Measurements from ENCODE around the gene AAMP.

AAMP gene

DNA sequence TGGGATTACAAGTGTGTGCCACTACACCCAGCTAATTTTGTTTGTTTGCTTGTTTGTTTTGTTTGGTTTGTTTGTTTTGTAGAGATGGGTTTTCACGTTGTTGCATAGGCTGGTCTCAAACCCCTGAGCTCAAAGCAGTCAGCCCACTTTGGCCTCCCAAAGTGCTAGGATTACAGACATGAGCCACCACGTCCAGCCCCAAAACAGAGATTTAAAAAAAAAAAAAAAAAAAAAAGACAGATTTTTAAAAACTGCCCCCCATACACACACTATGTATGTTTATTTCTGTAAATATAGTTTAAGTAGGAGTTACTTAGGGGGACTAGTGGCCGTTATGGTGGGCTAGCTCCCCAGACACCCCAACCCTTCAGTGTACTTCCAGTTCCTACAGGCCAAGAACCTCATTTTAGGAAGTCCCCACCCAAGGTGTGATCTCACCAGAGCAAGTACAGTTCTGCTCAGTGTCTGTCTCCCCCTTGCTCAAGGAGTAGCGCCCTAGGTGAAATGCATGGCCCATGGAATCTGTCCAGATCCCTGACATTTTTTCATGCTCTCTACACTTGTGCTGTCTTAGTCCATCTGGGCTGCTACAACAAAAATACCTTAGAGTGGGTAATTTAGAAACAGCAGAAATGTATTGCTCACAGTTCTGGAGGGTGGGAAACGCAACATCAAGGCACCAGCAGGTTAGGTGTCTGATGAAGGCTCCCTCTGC, 23.9 kb upstream of the AAMP start:
- DNase-seq: no peak

DNA sequence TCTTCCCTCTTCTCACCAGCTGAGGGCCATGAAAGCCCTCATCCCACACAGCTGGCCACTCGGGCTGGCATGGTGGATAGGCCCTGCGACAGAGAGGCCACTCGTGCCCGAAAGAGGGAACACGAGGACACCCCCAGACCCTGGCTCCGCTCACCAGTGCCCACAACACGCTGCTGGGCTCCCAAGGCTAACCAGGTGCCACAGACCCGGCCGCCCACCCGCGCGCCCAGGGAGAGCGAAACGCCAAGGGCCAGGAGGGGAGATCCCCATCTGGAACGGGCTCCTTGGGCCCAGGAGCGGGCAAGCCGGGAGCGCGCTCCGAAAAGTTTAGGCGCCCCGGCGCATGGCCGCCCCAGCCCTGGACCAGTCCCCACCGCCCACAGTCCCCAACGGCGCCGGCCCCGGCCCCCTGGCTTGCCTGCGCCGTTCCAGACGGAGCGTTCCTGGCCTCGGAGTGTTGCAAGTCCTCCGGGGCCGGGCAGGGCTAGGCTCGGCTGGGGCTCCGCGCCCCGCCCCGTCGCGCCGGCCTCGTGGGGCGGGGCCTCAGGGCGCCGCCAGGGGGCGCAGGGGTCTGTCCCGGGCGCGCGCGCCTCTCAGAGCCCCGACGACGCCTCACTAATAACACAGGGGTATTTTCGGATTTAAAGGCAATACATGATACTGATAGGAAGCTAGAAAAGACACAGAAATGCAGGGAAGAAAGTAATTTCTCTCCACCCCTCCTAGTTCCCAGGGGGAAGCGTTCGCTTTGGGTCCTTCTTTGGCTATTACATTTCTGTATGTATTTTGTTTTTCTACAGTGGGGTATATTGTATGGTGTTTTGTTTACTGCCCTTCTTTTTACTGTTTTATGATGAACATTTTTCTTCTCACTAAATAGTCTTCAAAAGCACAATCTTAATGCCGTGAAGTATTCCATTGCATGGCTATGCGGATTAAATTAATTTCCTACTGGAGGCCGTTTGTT, 22.4 kb upstream of the AAMP start, which contains the start of gene TMBIM1:
TSS of gene TMBIM1 (minus strand) at position 456 of the 967 bp plus-strand sequence. CDS start 10,362 bp downstream, outside the sequence.
- peak; percentile 26 to 90 for DNase-seq

- no peak for DNase-seq
These were observed 21.5 kb upstream of the AAMP start for GRCh38 chr2:218291318-218292047.

DNA sequence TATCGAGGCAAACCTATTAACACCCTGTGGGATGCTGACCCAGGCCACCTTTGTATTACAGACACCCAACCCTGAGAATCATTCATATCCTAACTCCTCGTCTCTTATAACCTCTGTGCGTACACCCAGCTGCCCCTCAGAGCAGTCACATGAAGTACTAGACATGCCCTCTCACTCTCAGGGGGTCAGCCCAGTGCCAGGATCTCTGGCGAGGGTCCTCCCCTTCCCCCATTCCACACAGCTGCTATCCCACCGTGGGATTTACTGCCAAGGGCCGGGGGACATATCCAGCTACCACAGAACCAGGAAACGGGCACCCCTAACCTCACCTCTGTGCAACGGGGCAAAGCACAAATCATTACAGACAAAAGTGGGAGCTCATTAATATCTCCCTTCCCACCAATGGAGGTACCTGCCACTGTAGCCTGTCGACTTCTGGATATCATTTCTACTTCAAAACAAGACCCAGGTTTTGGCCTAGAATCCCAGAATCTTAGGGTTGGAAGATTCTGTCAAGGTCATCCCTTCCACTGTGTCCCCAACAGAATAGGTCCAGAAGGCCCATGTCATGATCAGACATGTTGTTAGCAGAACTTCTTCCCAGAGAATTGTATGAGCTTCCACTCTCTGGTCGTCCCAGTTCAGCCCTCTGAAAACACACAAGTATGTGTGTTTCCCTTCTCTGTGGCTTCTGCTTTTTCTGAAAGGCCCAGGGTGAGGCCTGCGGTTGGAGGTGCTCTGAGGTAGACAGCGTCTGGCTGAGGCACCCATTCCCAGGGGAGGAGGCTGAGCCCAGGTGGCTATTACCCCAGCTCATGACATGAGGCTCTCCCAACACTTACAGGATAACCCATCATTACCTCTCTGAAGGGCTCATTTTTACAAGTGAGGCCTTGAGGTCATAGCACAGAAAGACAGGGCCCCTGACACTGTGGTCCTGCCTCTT, 20.7 kb upstream of the AAMP start:
- peak in 1 of 2 donors; percentile 17 for DNase-seq

DNA sequence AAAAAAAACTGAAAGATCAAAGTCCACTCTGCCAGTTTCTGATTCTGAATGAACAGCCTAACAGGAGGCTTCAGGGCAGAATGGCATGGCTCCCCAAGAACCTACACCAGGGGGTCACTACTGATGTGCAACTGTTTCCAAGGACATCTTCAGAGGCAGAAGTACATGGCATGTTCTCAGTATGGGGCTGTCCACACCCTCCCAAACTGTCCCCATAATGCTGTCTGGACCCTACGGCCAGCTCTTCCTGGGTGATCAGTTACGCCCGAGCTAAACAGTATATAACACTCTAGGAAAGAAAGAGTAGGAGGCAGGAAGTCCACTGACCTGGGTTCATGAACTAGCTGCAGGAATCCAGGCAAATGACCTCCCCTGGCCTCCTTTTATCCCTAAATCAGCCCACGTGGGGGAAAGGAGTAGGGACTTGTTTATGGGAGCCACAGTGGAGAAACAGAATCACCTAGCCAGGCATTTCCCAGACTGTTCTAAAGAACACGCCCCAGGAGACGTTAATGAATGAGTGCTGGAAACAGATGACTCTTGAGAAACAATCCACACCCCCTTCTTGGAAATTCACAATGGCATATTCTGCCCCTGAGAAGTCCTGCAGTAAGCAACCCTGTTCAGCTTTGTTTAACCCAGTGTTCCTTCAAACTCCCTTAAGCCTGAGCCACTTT, 19.8 kb upstream of the AAMP start:
- no peak for DNase-seq

DNA sequence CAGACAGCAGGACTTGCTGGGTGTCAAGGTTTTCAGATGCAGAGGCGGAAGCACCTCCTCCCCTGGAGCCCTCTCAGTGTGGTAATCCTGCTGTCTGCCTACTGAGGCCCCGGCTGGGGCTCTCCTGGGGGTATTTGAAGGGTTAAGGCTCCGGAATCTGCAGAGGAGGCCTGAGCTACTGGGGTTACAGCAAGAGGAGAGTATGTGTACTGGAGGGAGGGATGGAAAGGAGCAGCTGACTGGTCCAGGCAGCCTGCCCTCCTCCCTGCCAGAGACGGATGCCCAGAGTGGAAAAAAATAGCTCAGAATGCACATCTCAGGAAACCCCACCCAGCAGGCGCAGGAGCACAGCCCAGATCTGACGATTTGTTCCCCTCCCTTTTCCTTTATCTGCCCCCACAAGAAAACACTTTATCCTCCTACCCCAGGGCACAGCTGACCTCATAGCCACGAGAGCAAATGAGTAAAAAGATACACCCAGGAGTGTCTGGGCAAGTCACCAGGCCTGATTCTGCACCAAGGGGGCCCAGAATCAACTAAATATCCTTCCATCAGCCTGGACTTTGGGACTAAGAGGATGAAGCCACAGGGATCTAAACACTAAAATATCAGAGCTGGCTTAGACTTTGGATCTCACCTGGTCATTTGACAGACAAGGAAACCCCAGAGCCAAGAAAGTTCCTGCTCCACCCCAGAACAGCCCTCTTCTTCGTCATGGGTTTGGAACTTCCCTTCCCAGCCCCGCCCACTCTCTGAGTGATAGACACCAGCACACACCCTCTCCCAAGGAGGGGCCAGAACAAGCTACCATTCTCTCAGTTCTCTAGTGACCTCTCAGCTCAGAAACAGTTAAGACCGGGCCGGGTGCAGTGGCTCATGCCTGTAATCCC, 16.9 kb upstream of the AAMP start:
- DNase-seq: peak; percentile 74 to 97

- DNase-seq: no peak
These were observed 15.7 kb upstream of the AAMP start for GRCh38 chr2:218285604-218286003.

GRCh38 chr2:218284106-218284811, 14.3 kb upstream of the AAMP start:
- DNase-seq: no peak

GRCh38 chr2:218282173-218282991, 12.4 kb upstream of the AAMP start:
- no peak for DNase-seq

- DNase-seq: no peak
These were observed 11.5 kb upstream of the AAMP start for GRCh38 chr2:218281449-218281848.

DNA sequence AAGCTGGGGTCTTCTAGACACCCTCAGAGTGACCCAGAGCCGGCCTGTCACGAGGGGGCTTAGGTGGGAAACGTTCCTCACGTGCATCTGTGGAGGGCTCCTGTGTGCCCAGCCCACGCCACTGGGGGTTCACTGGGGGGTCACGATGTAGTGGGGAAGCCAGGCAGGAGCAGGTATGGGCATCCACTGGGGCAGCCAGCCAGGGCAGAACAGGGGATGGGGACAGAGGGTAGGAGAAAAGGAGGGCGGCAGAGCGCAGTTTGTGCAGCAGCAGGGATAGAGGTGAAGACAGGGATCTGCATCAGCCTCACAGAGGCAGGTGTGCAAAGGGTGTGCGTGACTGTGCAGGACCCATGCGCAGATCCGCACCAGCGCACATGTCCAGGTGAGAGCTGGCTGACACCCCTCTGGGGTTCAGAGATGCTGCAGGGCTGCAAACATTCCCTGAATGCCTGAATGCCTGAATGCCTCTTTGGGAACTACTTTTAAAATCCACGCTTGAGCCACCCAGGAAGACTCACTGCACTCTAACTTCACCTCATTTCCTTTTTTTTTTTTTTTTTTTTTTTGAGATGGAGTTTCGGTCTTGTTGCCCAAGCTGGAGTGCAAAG, 10.4 kb upstream of the AAMP start:
- no peak for DNase-seq

GRCh38 chr2:218278531-218279360, 8.8 kb upstream of the AAMP start:
- DNase-seq: no peak

GRCh38 chr2:218277921-218278320, 8.0 kb upstream of the AAMP start:
- no peak for DNase-seq

DNA sequence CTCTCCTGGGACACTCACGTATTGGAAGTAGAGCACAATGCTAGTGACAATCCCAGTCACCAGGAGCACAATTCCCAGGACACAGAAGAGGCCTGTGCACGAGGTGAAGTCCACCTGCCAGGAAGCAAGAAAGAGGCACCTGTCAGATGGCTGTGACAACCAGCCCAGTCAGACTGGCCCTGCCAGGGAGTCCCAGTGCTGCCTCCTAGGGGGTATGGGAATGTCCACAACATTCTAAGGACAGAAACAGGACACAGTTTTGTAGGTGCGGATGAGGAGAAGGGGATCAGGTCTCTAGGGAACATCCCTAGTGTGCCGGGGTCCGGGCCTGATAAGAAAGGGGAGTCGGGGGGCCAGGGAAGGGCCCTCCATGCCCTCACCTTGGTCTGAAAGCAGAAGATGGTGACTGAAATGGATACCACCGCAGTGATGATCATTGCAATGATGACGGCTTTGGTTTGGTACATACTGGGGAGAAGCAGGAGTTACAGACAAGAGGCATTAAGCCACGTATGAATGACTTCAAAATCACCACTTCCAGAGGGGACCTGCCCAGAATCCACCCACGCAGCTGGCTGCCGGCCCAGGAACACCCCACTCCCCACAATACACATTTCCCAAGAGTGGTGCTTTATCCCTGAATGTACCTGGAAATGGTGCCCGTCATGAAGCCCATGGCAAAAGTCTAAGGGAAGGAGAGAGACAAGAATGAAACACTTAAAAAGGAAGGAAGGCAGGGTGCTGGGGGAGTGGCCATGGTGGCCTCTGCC, 7.2 kb upstream of the AAMP start:
- no peak for DNase-seq

DNA sequence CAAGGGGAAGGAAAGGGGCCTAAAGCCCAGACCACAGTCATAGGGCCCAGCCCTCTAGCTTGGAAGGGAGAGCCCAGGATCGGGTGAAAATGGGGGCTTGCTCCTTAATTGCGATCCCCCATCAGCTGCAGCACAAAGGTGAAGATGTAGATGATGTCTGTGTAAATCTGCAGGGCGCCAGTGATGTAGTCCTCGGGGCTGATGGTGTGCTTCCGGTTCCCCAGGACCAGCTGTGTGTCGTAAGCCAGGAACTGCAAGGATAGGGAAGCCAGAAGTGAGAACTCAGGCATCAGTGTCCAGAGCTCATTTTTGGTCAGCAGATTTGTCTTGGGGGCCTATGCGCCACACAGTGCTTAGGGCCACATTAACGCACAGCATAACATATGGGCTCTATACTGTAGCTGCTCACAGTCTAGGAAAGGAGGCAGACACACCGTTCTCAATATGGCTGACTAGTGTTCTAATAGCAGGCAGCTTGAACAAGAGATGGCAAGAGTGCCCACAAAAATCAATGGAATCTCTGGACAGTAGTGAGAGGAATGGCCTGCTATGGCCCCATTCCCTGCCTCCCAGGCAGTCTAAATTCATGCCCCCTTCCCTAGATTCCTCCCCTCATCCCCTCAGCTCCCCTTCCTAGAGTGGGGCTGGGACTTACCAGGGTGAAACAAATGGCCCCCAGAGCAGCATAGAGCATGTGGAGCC, 5.6 kb upstream of the AAMP start:
- DNase-seq: no peak

GRCh38 chr2:218274586-218274985, 4.6 kb upstream of the AAMP start:
- no peak for DNase-seq
